Epithelial cell of esophagus (primary cell): ENCODE measurements around the gene IPO5.

ENCODE experiments used
- DNase-seq: peaks from one replicate; pipeline ENCODE4 v3.0.0; 2010; ENCODE audit warnings: low read depth
- H3K4me3 ChIP-seq: 2 replicates; pipeline ENCODE4 v1.5.1; 2011; ENCODE audit warnings: mild to moderate bottlenecking, low read length, control low read depth
- CTCF ChIP-seq: IDR thresholded peaks from 2 replicates; pipeline ENCODE4 v1.5.1; 2011; ENCODE audit warnings: low read depth, mild to moderate bottlenecking, low read length, control low read depth, inconsistent platforms; ENCODE audit not compliant: insufficient read depth; ENCODE audit errors: missing control alignments

The IPO5 gene

GRCh38 chr13:97936036-97936435 lies 17.4 kb upstream of the IPO5 start:
- DNase-seq = no peak
- TF ChIP-seq CTCF = no peak
- H3K4me3 ChIP-seq = no peak overlapping the region

- no peak for TF ChIP-seq CTCF
- no peak for DNase-seq
- no peak overlapping the region for H3K4me3 ChIP-seq
Measured at GRCh38 chr13:97938706-97939475, 14.6 kb upstream of the IPO5 start.

- TF ChIP-seq CTCF = no peak
- H3K4me3 ChIP-seq = no peak overlapping the region
- DNase-seq = peak; percentile 24
Measured at GRCh38 chr13:97944396-97945029, 9.0 kb upstream of the IPO5 start.

GRCh38 chr13:97945342-97945741 lies 8.1 kb upstream of the IPO5 start:
- DNase-seq = no peak
- no peak for TF ChIP-seq CTCF
- no peak overlapping the region for H3K4me3 ChIP-seq

GRCh38 chr13:97945792-97946419 lies 7.6 kb upstream of the IPO5 start:
- no peak overlapping the region for H3K4me3 ChIP-seq
- DNase-seq = peak; percentile 44
- peak; percentile 15 for TF ChIP-seq CTCF

- no peak for TF ChIP-seq CTCF
- no peak overlapping the region for H3K4me3 ChIP-seq
- DNase-seq = peak; percentile 94
Measured at GRCh38 chr13:97946951-97947588, 6.4 kb upstream of the IPO5 start.
